Activated naive CD4-positive, alpha-beta T cell treated with anti-CD3 and anti-CD28 coated beads, Interleukin-2, amount 50 U/mL, for 72 hours (primary cell): Measurements from ENCODE around the gene H1-8. TPM values are rescaled to one million over a fixed set of nuclear protein-coding genes. Genes with fewer than 3 reads are reported as not detected.

Experiments
- ATAC-seq, 2 donors: fragments of 150-1000 bp; cut with Tn5 transposase; 2 replicates each; pipeline ENCODE4 v1.10.0; 2021; ENCODE audit warnings: mild to moderate bottlenecking in 2 of 2, moderate library complexity in 2 of 2
- DNase-seq, 2 donors: peaks; one replicate each; pipeline ENCODE4 v3.0.0; 2021 to 2022; ENCODE audit warnings: low spot score in 2 of 2
- H3K27ac Mint-ChIP-seq, 2 donors: one replicate each; pipeline ENCODE4 v1.8.0; 2022; ENCODE audit warnings: mild to moderate bottlenecking in 2 of 2, mixed read lengths in 2 of 2
- H3K36me3 Mint-ChIP-seq, 2 donors: one replicate each; pipeline ENCODE4 v1.8.0; 2022; ENCODE audit warnings: mixed read lengths in 2 of 2
- H3K9me3 Mint-ChIP-seq, 2 donors: one replicate each; pipeline ENCODE4 v1.8.0; 2022; ENCODE audit warnings: mixed read lengths in 2 of 2
- total RNA-seq, 2 donors: library from RNA; stranded (reverse); gene quantifications; one replicate each; pipeline ENCODE4 v1.2.3, GENCODE V29; 2022

The H1-8 gene
- total RNA-seq, 2 donors from 2014 or later = not detected

DNA sequence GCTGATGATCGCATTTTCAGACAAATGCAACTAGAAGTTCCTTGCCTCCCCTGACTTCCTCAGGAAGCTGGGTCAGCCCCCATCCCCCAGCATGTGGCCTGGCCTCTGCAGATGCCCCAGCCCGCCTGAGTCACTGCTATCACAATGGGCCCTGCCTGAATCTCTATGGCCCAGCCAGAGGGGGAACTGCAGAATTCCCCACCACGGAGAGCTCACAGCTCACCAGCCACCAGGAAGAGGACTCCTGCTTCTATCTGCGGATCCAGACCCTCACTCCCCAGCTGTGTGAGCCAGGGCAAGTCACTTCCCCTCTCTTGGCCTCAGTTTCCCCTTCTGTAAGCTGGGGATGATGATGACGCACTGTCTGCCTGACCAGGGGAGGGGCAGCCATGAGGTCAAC, 56.6 kb downstream of the H1-8 start:
- no peak for ATAC-seq
- Mint-ChIP-seq H3K9me3 (no peaks in the 10 kb centered on the region), H3K36me3 (no peaks in the 10 kb centered on the region), H3K27ac (no peak overlapping the region)
- no peak for DNase-seq

DNA sequence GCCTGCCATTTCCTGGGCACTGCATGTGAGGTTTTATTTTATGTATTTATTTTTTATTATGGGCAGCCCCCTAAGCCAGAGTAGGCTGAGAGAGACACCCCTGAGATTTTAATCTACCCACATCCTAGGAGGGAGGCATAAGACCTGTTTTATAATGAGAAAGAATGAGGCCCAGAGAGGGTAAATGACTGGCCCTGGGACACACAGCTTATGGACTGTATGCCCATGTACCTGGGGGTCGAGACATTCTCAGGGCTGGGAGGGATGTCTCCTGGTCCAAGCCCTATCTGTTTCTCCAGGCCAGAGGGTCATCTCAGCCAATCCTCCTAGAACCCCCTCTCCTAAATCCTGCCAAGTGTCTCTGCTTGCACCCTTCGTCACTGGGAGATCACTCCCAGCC, 57.4 kb downstream of the H1-8 start:
- Mint-ChIP-seq H3K9me3 (no peaks in the 10 kb centered on the region), H3K27ac (no peak overlapping the region), H3K36me3 (peaks cover 0 to under 1% of the 10 kb centered on the region in 2 donors)
- no peak for DNase-seq
- ATAC-seq = no peak

Other genes with a start within 250 kb of the H1-8 start
- gene EFCAB12, start 114.5 kb upstream of the H1-8 start, total RNA-seq = under 1 TPM; 0.82 to 0.93 TPM
- 10 to 100 TPM; 49.6 to 64.1 TPM for gene MBD4, start 103.2 kb upstream of the H1-8 start, total RNA-seq
- gene IFT122, start 103.0 kb upstream of the H1-8 start, total RNA-seq = 10 to 100 TPM; 29.5 to 39.8 TPM
- gene RHO, start 14.5 kb upstream of the H1-8 start, total RNA-seq = not detected
- 1 to 10 TPM; 3.5 to 5.7 TPM for gene PLXND1, start 63.5 kb downstream of the H1-8 start, total RNA-seq